ENCODE data around the gene TRRAP. TPM values are rescaled to one million over a fixed set of nuclear protein-coding genes. Genes with fewer than 3 reads are reported as not detected.

Gene TRRAP
- total RNA-seq, 8 experiments from 2014 or later, result 11.7 to 55.6 (median 22.7) TPM

- Histone ChIP-seq H3K4me1 (replicated peaks in 1 of 2) (peaks cover 0 to 16% of the 10 kb centered on the region in 2 donors), H3K4me3 (no peak overlapping the region), H3K27ac (no peak overlapping the region)
- 35 to 86% (median 40%) methylated on average over 1 to 2 of the region's 3 CpGs; no CpG with 5 or more reads in 7 of the 10 experiments for WGBS, 10 experiments
- ATAC-seq (replicated peaks in 6 of 8), result no peak
- in situ Hi-C loops (cut with MboI; ENCODE audit: low pct_unique_long_range_greater_than_20kb in 2 of 9, low sequenced_read_pairs in 9 of 9, unreplicated experiment in 9 of 9), result loop anchor here in 7 of 9 experiments (10.0 to 25.0 kb wide), 4 partner anchors 412 to 562 kb away; partner anchors contain the start of gene BRI3 (in 1 of the 7)
These were observed 29.4 kb upstream of the TRRAP start for GRCh38 chr7:98848918-98849317.

- in situ Hi-C loops (cut with MboI; ENCODE audit: low pct_unique_long_range_greater_than_20kb in 2 of 9, low sequenced_read_pairs in 9 of 9, unreplicated experiment in 9 of 9), result no loop called here
- no peak for ATAC-seq (replicated peaks in 6 of 8)
- Histone ChIP-seq H3K27ac (no peak overlapping the region), H3K4me1 (replicated peaks in 1 of 2) (no peaks in the 10 kb centered on the region), H3K4me3 (no peak overlapping the region)
- WGBS, 10 experiments, result 0 to 100% (median 60%) methylated on average over 1 to 3 of the region's 4 CpGs; no CpG with 5 or more reads in 2 of the 10 experiments
These were observed 25.5 kb upstream of the TRRAP start for GRCh38 chr7:98852826-98853225.

- WGBS, 10 experiments, result 52 to 89% (median 77%) methylated on average over 2 to 12 of the region's 24 CpGs; no CpG with 5 or more reads in 3 of the 10 experiments
- H3K27ac ChIP-seq, result no peak overlapping the region
- in situ Hi-C loops (cut with MboI; ENCODE audit: low pct_unique_long_range_greater_than_20kb in 2 of 9, low sequenced_read_pairs in 9 of 9, unreplicated experiment in 9 of 9), result no loop called here
These were observed 22.5 kb upstream of the TRRAP start for GRCh38 chr7:98855610-98856422.

GRCh38 chr7:98860071-98860470 is 18.3 kb upstream of the TRRAP start:
- in situ Hi-C loops (cut with MboI; ENCODE audit: low pct_unique_long_range_greater_than_20kb in 2 of 9, low sequenced_read_pairs in 9 of 9, unreplicated experiment in 9 of 9), result no loop called here
- no peak overlapping the region for H3K4me3 ChIP-seq
- H3K4me1 ChIP-seq (replicated peaks in 1 of 2), result no peaks in the 10 kb centered on the region
- WGBS, 10 experiments, result 40 to 100% (median 81%) methylated on average over 1 to 11 of the region's 12 CpGs; no CpG with 5 or more reads in 1 of the 10 experiments
- ATAC-seq (replicated peaks in 6 of 8), result no peak
- H3K27ac ChIP-seq, result no peak overlapping the region

More at GRCh38 chr7:98855610-98856422, 22.5 kb upstream of the TRRAP start:
- no peak overlapping the region for H3K4me3 ChIP-seq
- no peaks in the 10 kb centered on the region for H3K4me1 ChIP-seq (replicated peaks in 1 of 2)
- ATAC-seq (replicated peaks in 6 of 8), result no peak

GRCh38 chr7:98862203-98862602 is 16.1 kb upstream of the TRRAP start:
- Histone ChIP-seq H3K27ac (no peak overlapping the region), H3K4me1 (replicated peaks in 1 of 2) (peaks cover 3 to 4% of the 10 kb centered on the region in 2 donors), H3K4me3 (no peak overlapping the region)
- ATAC-seq (replicated peaks in 6 of 8), result no peak
- 71 to 83% (median 80%) methylated on average over 1 to 3 of the region's 4 CpGs; no CpG with 5 or more reads in 7 of the 10 experiments for WGBS, 10 experiments
- in situ Hi-C loops (cut with MboI; ENCODE audit: low pct_unique_long_range_greater_than_20kb in 2 of 9, low sequenced_read_pairs in 9 of 9, unreplicated experiment in 9 of 9), result no loop called here

GRCh38 chr7:98862716-98863420 is 15.5 kb upstream of the TRRAP start:
- 70 to 100% (median 82%) methylated on average over 1 to 18 of the region's 29 CpGs; no CpG with 5 or more reads in 1 of the 10 experiments for WGBS, 10 experiments
- in situ Hi-C loops (cut with MboI; ENCODE audit: low pct_unique_long_range_greater_than_20kb in 2 of 9, low sequenced_read_pairs in 9 of 9, unreplicated experiment in 9 of 9), result no loop called here
- no peak for ATAC-seq (replicated peaks in 6 of 8)
- H3K4me1 ChIP-seq (replicated peaks in 1 of 2), result peaks cover 9 to 11% of the 10 kb centered on the region in 2 donors
- no peak overlapping the region for H3K4me3 ChIP-seq
- H3K27ac ChIP-seq, result no peak overlapping the region

- 49 to 80% (median 67%) methylated on average over 1 to 2 of the region's 2 CpGs; no CpG with 5 or more reads in 1 of the 10 experiments for WGBS, 10 experiments
- no peak overlapping the region for H3K4me3 ChIP-seq
- peaks cover 15 to 16% of the 10 kb centered on the region in 2 donors for H3K4me1 ChIP-seq (replicated peaks in 1 of 2)
- ATAC-seq (replicated peaks in 6 of 8), result no peak
- in situ Hi-C loops (cut with MboI; ENCODE audit: low pct_unique_long_range_greater_than_20kb in 2 of 9, low sequenced_read_pairs in 9 of 9, unreplicated experiment in 9 of 9), result no loop called here
- H3K27ac ChIP-seq, result no peak overlapping the region
These were observed 14.7 kb upstream of the TRRAP start for GRCh38 chr7:98863601-98864000.

- 30 to 100% (median 62%) methylated on average over 1 to 12 of the region's 14 CpGs; no CpG with 5 or more reads in 1 of the 10 experiments for WGBS, 10 experiments
- in situ Hi-C loops (cut with MboI; ENCODE audit: low pct_unique_long_range_greater_than_20kb in 2 of 9, low sequenced_read_pairs in 9 of 9, unreplicated experiment in 9 of 9), result no loop called here
- Histone ChIP-seq H3K4me1 (replicated peaks in 1 of 2) (peaks cover 16 to 19% of the 10 kb centered on the region in 2 donors), H3K4me3 (no peak overlapping the region), H3K27ac (no peak overlapping the region)
- ATAC-seq (replicated peaks in 6 of 8), result no peak
These were observed 13.4 kb upstream of the TRRAP start for GRCh38 chr7:98864731-98865453.

- WGBS, 10 experiments, result 67 to 97% (median 84%) methylated on average over 2 to 9 of the region's 12 CpGs; no CpG with 5 or more reads in 4 of the 10 experiments
- no peak for ATAC-seq (replicated peaks in 6 of 8)
- Histone ChIP-seq H3K4me1 (replicated peaks in 1 of 2) (peaks cover 16 to 19% of the 10 kb centered on the region in 2 donors), H3K4me3 (no peak overlapping the region), H3K27ac (no peak overlapping the region)
- in situ Hi-C loops (cut with MboI; ENCODE audit: low pct_unique_long_range_greater_than_20kb in 2 of 9, low sequenced_read_pairs in 9 of 9, unreplicated experiment in 9 of 9), result no loop called here
These were observed 12.0 kb upstream of the TRRAP start for GRCh38 chr7:98866351-98866750.

GRCh38 chr7:98866765-98867164 is 11.6 kb upstream of the TRRAP start:
- in situ Hi-C loops (cut with MboI; ENCODE audit: low pct_unique_long_range_greater_than_20kb in 2 of 9, low sequenced_read_pairs in 9 of 9, unreplicated experiment in 9 of 9), result no loop called here
- Histone ChIP-seq H3K27ac (no peak overlapping the region), H3K4me1 (replicated peaks in 1 of 2) (peaks cover 16 to 19% of the 10 kb centered on the region in 2 donors), H3K4me3 (no peak overlapping the region)
- WGBS, 10 experiments, result 20 to 100% (median 91%) methylated on average over 1 to 6 of the region's 7 CpGs; no CpG with 5 or more reads in 1 of the 10 experiments
- ATAC-seq (replicated peaks in 6 of 8), result no peak

GRCh38 chr7:98868450-98868849 is 9.9 kb upstream of the TRRAP start:
- Histone ChIP-seq H3K4me3 (peak overlapping the region; percentile 53 to 88 (median 75)), H3K27ac (no peak overlapping the region), H3K4me1 (replicated peaks in 1 of 2) (peaks cover 16 to 19% of the 10 kb centered on the region in 2 donors)
- 33 to 100% (median 80%) methylated on average over 1 to 2 of the region's 2 CpGs; no CpG with 5 or more reads in 3 of the 10 experiments for WGBS, 10 experiments
- no peak for ATAC-seq (replicated peaks in 6 of 8)
- in situ Hi-C loops (cut with MboI; ENCODE audit: low pct_unique_long_range_greater_than_20kb in 2 of 9, low sequenced_read_pairs in 9 of 9, unreplicated experiment in 9 of 9), result no loop called here

GRCh38 chr7:98869027-98869596 is 9.2 kb upstream of the TRRAP start:
- peak overlapping the region; percentile 53 to 88 (median 75) for H3K4me3 ChIP-seq
- peaks cover 16 to 19% of the 10 kb centered on the region in 2 donors for H3K4me1 ChIP-seq (replicated peaks in 1 of 2)
- WGBS, 10 experiments, result 50 to 90% (median 60%) methylated on average over 1 to 4 of the region's 25 CpGs; no CpG with 5 or more reads in 7 of the 10 experiments
- H3K27ac ChIP-seq, result peak overlapping the region; percentile 86 to 95
- in situ Hi-C loops (cut with MboI; ENCODE audit: low pct_unique_long_range_greater_than_20kb in 2 of 9, low sequenced_read_pairs in 9 of 9, unreplicated experiment in 9 of 9), result no loop called here
- peak in 5 of 8 experiments; percentile 1 to 6 (median 3) for ATAC-seq (replicated peaks in 6 of 8)
